Hepatocyte (in vitro differentiated cells): ENCODE data around the gene NOS1AP.

ENCODE experiments used
- CTCF ChIP-seq: fragments of 200-600 bp; sonication (generic); IDR thresholded peaks from 2 replicates; pipeline ENCODE4 v1.5.1; 2016; ENCODE audit warnings: antibody characterized with exemption, mild to moderate bottlenecking; ENCODE audit not compliant: poor library complexity
- EZH2 ChIP-seq: fragments of 200-600 bp; sonication (generic); IDR thresholded peaks from 2 replicates; pipeline ENCODE4 v1.6.1; 2016; ENCODE audit warnings: antibody characterized with exemption, mild to moderate bottlenecking, borderline replicate concordance
- EZH2phosphoT487 ChIP-seq: fragments of 200-600 bp; sonication (generic); IDR thresholded peaks from one replicate; pipeline ENCODE4 v1.6.1; 2018; ENCODE audit warnings: antibody characterized with exemption, mild to moderate bottlenecking, low read depth, moderate library complexity; ENCODE audit not compliant: unreplicated experiment, severe bottlenecking

GRCh38 chr1:162020150-162020549 lies 49.3 kb upstream of the NOS1AP start:
- no peak for TF ChIP-seq CTCF
- no peak for TF ChIP-seq EZH2phosphoT487
- TF ChIP-seq EZH2 = no peak
